Bronchial epithelial cell (primary cell): ENCODE measurements around the gene SLC6A18. TPM values are rescaled to one million over a fixed set of nuclear protein-coding genes. Genes with fewer than 3 reads are reported as not detected.

Experiments
- DNase-seq: peaks from one replicate; pipeline ENCODE4 v3.0.0-alpha.2; 2010; ENCODE audit warnings: low read depth
- FAIRE-seq: peaks from 2 replicates; lab custom pipeline; 2011; peaks lifted over from hg19 to GRCh38; lab: Jason Lieb, UNC
- H3K27me3 ChIP-seq: 2 replicates; pipeline ENCODE4 v1.5.1; 2011; ENCODE audit warnings: low read length; ENCODE audit not compliant: control insufficient read depth, insufficient read depth
- H3K36me3 ChIP-seq: 2 replicates; pipeline ENCODE4 v1.5.1; 2011; ENCODE audit warnings: low read length; ENCODE audit not compliant: control insufficient read depth, insufficient read depth
- H3K4me3 ChIP-seq: 2 replicates; pipeline ENCODE4 v1.5.1; 2011; ENCODE audit warnings: mild to moderate bottlenecking, low read depth, low read length, control low read depth
- total RNA-seq: library from RNA; depleted of rRNA; stranded (reverse); fragments of >200 nt; gene quantifications from 2 replicates; pipeline ENCODE4 v1.2.1, GENCODE V29; 2014
- TF ChIP-seq, protein P1 (sequence below): IDR thresholded peaks from 2 replicates; pipeline ENCODE4 v1.5.1; 2011; ENCODE audit warnings: mild to moderate bottlenecking, moderate library complexity, low read length, control low read depth, inconsistent platforms; ENCODE audit not compliant: insufficient read depth, severe bottlenecking

SLC6A18 gene
- total RNA-seq, 1 donor from 2014 or later: not detected

DNA sequence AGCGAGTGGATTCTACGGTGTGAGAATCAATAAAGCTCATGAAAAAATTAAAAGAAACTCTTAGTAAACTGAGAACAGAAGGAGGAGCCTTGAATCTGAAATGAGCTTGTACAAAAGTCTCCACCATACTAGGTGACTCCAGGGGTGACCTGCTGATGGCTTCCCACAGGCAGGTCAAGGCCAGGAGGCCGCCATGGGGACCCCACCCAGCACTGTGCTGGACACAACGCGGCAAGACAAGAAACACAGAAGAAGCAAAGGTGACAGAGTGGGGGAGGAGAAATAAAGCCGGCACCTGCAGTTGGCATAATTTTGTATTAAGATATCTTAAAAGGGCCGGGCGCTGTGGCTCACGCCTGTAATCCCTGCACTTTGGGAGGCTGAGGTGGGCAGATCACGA, 35.9 kb upstream of the SLC6A18 start:
- DNase-seq: no peak
- H3K36me3 ChIP-seq: no peaks in the 10 kb centered on the region
- H3K27me3 ChIP-seq: no peaks in the 10 kb centered on the region
- no peak for FAIRE-seq
- TF ChIP-seq, protein P1, sequence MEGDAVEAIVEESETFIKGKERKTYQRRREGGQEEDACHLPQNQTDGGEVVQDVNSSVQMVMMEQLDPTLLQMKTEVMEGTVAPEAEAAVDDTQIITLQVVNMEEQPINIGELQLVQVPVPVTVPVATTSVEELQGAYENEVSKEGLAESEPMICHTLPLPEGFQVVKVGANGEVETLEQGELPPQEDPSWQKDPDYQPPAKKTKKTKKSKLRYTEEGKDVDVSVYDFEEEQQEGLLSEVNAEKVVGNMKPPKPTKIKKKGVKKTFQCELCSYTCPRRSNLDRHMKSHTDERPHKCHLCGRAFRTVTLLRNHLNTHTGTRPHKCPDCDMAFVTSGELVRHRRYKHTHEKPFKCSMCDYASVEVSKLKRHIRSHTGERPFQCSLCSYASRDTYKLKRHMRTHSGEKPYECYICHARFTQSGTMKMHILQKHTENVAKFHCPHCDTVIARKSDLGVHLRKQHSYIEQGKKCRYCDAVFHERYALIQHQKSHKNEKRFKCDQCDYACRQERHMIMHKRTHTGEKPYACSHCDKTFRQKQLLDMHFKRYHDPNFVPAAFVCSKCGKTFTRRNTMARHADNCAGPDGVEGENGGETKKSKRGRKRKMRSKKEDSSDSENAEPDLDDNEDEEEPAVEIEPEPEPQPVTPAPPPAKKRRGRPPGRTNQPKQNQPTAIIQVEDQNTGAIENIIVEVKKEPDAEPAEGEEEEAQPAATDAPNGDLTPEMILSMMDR: no peak
- no peak overlapping the region for H3K4me3 ChIP-seq

DNA sequence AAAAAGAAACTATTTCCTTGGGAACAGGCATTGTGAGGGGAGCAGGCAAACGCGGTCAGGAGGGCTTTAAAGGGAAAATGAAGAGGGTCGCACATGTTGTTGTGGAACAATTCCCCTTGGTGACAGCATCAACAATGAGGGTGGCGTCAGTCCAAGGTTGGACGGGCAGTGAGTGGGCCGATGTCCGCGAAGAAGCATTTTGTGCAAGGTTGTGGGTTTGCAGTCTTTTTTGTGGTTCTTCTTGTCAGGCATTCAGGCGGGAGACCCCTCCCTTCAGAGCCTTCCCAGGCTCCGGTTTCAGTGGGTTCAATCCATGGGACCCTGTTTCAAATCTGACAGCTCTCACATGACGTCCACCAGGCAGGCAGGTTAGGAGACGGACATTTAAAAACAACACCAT, 34.9 kb upstream of the SLC6A18 start:
- DNase-seq: no peak
- no peak for FAIRE-seq
- Histone ChIP-seq H3K27me3 (no peaks in the 10 kb centered on the region), H3K36me3 (no peaks in the 10 kb centered on the region), H3K4me3 (no peak overlapping the region)
- TF ChIP-seq, protein P1: no peak

DNA sequence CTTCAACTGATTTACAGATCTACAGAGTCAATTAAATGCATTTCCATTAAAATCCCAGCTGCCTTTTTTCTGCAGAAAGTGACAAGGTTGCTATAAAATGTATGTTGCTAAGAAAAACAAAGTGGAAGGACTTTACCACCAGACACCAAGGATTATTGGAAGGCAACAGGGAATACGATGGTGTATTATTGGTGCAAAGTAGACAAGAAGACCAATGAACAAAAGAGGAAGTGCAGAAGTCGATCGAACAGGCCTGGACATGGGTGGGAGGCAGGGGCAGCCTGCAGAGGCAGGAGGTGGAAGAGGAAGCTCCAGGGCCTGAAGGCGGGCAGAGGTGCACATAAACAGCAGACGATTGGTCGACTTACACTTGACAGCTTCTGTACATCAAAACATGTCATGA, 34.3 kb upstream of the SLC6A18 start:
- TF ChIP-seq, protein P1: no peak
- FAIRE-seq (no peak), DNase-seq (no peak)
- Histone ChIP-seq H3K4me3 (no peak overlapping the region), H3K36me3 (no peaks in the 10 kb centered on the region), H3K27me3 (no peaks in the 10 kb centered on the region)

DNA sequence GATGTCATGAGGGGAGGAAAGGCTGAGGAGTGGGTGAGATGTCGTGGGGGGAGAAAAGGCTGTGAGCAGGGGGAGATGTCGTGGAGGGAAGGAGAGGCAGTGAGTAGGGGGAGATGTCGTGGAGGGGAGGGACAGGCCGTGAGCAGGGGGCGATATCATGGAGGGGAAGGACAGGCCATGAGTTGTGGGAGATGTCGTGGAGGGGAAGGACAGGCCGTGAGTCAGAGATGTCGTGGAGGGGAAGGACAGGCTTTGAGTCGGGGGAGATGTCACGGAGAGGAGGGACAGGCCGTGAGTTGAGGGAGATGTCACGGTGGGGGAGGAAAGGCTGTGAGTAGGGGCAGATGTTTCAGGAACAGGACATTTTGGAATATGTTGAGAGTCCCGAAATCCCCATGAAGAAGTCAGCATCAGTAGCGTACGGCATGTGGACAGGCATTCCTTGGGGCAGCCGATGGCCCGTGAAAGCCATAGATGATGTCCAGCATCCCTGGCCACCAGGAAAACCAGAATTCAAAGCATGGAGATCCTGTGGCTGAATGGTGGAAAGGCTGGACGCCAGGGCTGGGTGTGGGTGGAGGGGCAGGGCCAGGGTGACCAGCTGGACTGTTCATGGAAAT, 32.1 kb upstream of the SLC6A18 start:
- no peak overlapping the region for H3K4me3 ChIP-seq
- TF ChIP-seq, protein P1: no peak
- H3K36me3 ChIP-seq: no peaks in the 10 kb centered on the region
- no peak for FAIRE-seq
- H3K27me3 ChIP-seq: no peaks in the 10 kb centered on the region
- no peak for DNase-seq

DNA sequence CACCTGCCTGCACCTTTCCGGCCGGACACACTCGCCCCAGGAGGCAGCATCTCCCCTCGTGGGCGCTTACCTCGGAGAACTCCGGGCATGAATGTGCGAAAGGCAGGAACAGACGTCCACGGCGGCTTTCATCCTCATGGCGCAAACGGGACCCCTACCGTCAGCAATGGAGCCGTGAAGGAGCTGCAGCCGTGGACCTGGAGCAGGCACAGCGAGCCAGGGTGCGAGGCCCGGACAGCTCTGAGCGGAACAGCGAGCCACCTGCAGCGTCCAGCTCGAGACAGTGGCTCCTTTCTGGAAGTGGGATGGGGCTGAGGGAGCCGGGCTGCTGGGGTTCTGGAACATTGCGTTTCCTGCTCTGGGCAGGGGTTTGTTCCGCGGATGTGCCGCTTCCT, 31.6 kb upstream of the SLC6A18 start:
- TF ChIP-seq, protein P1: no peak
- no peaks in the 10 kb centered on the region for H3K27me3 ChIP-seq
- no peak for FAIRE-seq

DNA sequence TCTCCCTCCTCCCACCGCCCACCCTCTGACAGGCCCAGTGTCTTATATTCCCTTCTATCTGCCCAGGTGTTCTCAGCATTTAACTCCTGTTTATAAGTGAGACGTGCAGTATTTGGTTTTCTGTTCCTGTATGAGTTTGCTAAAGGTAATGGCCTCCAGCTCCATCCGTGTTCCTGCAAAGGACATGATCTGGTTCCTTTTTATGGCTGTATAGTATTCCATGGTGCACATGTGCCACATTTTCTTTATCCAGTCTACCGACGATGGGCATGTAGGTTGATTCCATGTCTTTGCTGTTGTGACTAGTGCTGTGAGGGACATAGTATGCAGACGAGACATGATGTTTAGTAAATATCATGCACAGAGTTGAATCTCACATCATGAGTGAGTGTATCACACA, 30.8 kb upstream of the SLC6A18 start:
- H3K4me3 ChIP-seq: no peak overlapping the region
- no peaks in the 10 kb centered on the region for H3K27me3 ChIP-seq
- no peak for DNase-seq
- FAIRE-seq: no peak
- H3K36me3 ChIP-seq: no peaks in the 10 kb centered on the region
- TF ChIP-seq, protein P1: no peak

More for the DNA sequence above, 31.6 kb upstream of the SLC6A18 start:
- no peaks in the 10 kb centered on the region for H3K36me3 ChIP-seq
- DNase-seq: no peak
- no peak overlapping the region for H3K4me3 ChIP-seq
